ENCODE data around the gene CFAP77.

The CFAP77 gene

DNA sequence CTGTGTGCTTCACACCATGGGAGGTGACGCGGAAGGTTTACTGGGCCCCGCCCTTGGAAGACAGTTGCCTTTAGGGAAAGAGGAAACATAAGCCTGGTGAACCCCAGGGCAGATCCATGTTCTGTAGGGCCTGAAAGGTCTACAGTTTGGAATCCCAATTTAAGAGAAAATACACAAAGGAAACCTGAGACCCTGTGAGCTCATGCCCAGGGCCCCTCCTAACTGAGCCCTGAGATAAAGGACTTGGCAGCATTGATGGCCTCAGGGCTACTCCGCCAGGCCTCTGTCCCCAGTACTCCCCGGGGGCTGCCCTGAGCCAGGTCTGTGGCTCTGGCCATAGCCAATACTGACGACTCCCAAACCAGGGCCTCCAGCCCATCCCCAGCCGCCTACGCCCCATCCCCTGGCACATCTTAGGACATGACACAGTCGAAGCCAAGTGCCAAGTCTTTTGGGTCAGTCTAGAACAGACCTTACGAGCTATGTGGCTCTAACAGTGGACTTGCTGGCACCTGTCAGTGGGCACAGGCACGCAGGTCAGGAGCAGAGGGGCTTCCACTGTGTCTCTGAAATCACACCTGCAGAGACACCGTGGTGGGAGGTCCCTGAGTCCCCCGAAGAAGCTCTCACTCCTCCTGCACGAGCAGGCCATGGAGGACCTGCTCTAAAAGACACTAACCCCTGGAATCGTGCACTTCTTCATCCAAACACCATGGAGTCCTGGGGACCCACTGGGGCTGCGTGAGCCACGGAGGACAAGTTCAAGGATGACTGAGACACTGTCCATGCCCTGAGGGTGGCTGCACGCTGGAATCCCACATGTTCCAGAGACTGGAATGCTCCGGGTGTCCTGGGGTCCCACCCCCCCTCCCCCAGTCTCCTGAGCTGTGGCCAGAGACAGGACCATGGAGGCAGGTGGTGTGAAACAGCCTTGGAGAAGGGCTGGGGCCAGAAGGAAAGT, 132.1 kb downstream of the CFAP77 start:
- TF ChIP-seq, protein P1, sequence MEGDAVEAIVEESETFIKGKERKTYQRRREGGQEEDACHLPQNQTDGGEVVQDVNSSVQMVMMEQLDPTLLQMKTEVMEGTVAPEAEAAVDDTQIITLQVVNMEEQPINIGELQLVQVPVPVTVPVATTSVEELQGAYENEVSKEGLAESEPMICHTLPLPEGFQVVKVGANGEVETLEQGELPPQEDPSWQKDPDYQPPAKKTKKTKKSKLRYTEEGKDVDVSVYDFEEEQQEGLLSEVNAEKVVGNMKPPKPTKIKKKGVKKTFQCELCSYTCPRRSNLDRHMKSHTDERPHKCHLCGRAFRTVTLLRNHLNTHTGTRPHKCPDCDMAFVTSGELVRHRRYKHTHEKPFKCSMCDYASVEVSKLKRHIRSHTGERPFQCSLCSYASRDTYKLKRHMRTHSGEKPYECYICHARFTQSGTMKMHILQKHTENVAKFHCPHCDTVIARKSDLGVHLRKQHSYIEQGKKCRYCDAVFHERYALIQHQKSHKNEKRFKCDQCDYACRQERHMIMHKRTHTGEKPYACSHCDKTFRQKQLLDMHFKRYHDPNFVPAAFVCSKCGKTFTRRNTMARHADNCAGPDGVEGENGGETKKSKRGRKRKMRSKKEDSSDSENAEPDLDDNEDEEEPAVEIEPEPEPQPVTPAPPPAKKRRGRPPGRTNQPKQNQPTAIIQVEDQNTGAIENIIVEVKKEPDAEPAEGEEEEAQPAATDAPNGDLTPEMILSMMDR (IDR thresholded peaks at IDR 0.05; ENCODE audit: extremely low read depth, missing control alignments), result no peak
- DNase-seq (ENCODE audit: low spot score), result no peak

DNA sequence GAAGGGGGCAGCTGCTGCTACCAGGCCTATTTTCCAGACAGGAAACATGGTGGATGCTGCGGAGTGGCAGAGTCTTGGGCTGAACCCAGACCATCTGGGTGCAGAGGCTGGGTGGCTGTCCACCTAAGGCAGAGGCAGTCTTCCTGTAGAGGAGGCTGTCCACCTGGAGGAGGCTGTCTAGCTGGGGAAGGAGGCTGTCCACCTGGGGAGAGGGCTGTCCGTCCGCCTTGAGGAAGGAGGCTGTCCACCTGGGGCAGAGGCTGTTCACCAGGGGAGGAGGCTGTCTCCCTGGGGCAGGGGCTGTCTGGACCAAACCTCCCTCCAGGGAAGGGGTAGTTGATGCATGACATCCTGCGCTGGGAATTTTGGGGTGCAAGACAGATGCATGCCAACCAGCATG, 133.2 kb downstream of the CFAP77 start:
- DNase-seq (ENCODE audit: low spot score), result no peak
- TF ChIP-seq, protein P1 (IDR thresholded peaks at IDR 0.05; ENCODE audit: extremely low read depth, missing control alignments), result no peak

DNA sequence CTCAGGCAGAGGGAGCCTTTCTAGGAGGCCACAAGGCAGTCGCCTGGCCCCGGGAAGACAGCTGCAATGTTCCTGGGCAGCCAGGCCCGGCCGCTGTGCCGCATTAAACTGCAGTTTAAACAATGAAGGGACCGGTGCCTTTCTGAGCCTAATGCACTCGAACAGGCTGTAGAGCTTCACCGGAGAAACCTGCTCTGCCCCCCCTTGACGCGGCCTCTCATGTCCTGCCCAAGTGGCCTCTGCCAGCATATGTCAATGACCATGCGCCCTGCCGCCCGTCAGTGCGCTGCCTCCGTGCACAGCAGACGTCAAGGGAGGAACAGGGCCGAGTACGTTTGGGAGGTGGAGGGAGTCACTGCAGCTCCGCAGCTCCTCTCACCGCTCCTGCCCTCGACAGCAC, 133.9 kb downstream of the CFAP77 start:
- TF ChIP-seq, protein P1 (IDR thresholded peaks at IDR 0.05; ENCODE audit: extremely low read depth, missing control alignments), result no peak
- DNase-seq (ENCODE audit: low spot score), result no peak

DNA sequence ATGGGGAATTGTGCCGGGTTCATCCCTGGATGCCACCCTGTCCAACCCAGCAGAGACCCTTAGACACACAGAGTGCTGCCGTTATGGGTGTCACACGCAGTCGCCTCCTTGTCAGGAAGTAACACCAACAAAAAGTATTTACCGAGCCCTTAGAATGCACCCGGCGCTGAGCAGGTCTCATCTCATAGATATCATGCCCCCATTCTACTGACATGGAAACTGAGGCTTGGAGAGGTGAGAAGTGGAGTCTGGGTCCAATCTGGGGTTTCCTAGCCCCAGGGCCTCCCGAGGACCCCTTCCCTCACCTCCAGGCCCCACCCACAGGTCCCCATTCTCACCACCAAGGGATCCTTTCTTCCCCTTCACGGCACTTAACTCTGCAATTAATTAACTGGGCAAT, 135.6 kb downstream of the CFAP77 start:
- TF ChIP-seq, protein P1 (IDR thresholded peaks at IDR 0.05; ENCODE audit: extremely low read depth, missing control alignments), result no peak
- DNase-seq (ENCODE audit: low spot score), result no peak

DNA sequence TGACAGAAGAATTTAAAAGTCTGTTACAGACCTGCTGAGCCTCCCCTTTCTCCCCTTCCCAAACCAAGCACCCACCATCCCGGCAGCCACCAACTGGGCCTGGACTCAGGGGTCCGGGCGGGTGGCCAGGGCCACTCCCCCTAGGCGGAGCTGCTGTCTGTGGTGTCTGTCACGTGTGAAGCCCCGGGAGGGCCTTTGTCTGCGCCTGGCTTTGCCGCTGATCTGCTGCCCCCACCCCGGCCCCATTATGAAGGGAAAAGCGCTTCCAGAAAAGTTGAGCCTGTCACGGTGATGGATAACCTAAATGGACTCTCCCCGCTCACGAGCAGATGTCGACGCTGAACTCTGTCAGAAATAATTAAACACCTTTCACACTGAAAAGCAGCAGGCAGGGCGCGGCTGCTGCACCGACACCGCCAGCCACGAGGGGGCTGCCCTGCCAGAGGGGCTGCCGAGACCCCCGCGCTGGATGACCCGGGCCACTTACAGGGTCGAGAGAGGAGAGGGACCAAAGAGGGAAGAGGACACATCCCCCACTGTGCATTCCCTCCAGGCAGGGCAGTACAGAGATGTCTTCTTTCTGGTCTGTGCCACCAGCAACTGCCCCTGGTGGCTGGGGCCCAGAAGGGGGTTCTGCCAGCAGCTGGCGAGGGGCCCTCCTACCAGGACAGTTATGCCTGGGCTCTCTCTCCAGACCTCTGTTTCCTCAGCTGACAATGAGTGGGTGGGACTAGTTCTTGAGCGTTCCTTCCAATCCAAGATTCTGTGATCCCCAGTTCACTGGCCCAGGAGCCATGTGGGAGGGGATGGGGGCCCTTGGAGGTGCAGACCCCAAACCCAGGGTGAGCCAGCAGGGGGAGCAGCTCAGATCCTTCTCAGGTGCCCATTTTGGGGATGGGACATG, 136.4 kb downstream of the CFAP77 start:
- TF ChIP-seq, protein P1 (IDR thresholded peaks at IDR 0.05; ENCODE audit: extremely low read depth, missing control alignments), result peak; percentile 7
- no peak for DNase-seq (ENCODE audit: low spot score)

DNA sequence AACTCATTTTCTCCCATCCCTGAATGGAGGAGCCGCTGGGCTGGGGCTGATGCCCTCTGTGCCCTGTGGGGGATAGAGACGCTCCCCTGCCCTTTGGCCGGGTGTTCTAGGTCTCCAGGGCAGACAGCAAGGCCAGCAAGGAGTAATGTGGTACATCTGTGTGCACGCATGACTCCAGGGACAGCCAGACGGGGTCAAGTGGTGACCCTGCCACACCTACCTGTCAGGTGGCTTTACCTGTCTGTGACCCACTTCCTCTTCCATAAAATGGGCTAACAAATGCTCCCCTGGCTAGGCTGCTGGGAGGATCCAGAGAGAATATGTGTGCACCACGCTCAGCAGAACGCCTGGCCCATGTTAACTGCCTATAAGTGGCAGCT, 137.0 kb downstream of the CFAP77 start:
- DNase-seq (ENCODE audit: low spot score), result no peak
- TF ChIP-seq, protein P1 (IDR thresholded peaks at IDR 0.05; ENCODE audit: extremely low read depth, missing control alignments), result no peak

DNA sequence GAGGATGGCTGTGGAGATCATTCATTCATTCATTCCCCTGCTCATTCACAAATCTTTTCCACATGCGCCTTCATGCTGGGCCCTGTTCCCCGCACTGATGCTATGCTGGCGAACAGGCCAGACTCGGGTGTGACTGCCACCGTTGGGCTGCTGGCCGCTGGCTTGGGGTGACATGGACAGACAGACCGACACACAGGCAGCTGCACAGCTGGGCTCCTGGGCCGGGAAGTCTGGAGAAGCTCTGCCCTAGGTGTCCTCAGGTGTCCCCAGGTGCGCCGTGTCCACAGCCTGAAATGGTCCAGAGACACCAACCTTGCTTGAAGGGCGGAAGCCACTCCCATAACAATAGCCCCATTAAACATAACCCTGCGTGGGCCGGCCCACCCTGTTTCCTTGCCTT, 137.4 kb downstream of the CFAP77 start:
- TF ChIP-seq, protein P1 (IDR thresholded peaks at IDR 0.05; ENCODE audit: extremely low read depth, missing control alignments), result no peak
- no peak for DNase-seq (ENCODE audit: low spot score)
